ENCODE data around the gene CNST.
"Not testable (repeated sequence)": the region's sequence is repeated elsewhere in the genome, so short reads cannot be mapped to it uniquely, and the experiment has no call there.

The CNST gene

GRCh38 chr1:246680190-246680589, 113.9 kb downstream of the CNST start:
- DNase-seq = no peak

- no peak for DNase-seq
These were observed 114.5 kb downstream of the CNST start for GRCh38 chr1:246680696-246681130.

- DNase-seq = no peak
These were observed 115.9 kb downstream of the CNST start for GRCh38 chr1:246681900-246682895.

GRCh38 chr1:246683521-246683920, 117.3 kb downstream of the CNST start:
- DNase-seq = no peak

GRCh38 chr1:246687002-246687401, 120.7 kb downstream of the CNST start:
- DNase-seq = no peak

GRCh38 chr1:246689409-246690008, 123.3 kb downstream of the CNST start:
- DNase-seq = peak in 3 of 5 experiments; percentile 8 to 67 (median 18)

GRCh38 chr1:246690100-246690499, 123.8 kb downstream of the CNST start:
- no peak for DNase-seq

GRCh38 chr1:246691622-246692495, 125.6 kb downstream of the CNST start:
- no peak for DNase-seq

- DNase-seq = not testable (repeated sequence)
These were observed 128.1 kb downstream of the CNST start for GRCh38 chr1:246694213-246694895.

GRCh38 chr1:246695136-246695535, 128.9 kb downstream of the CNST start:
- DNase-seq = no peak

GRCh38 chr1:246695666-246696065, 129.4 kb downstream of the CNST start:
- DNase-seq = no peak

- DNase-seq = no peak
These were observed 132.3 kb downstream of the CNST start for GRCh38 chr1:246698466-246699094.

GRCh38 chr1:246699095-246699735, 133.0 kb downstream of the CNST start:
- peak; percentile 38 to 89 (median 68) for DNase-seq

GRCh38 chr1:246703581-246703980, 137.3 kb downstream of the CNST start:
- DNase-seq = no peak

- DNase-seq = peak in 1 of 5 experiments; percentile 30
These were observed 139.1 kb downstream of the CNST start for GRCh38 chr1:246705368-246705767.

GRCh38 chr1:246708166-246708565, 141.9 kb downstream of the CNST start:
- peak in 1 of 5 experiments; percentile 43 for DNase-seq

GRCh38 chr1:246709196-246709595, 142.9 kb downstream of the CNST start:
- no peak for DNase-seq

GRCh38 chr1:246709835-246710234, 143.6 kb downstream of the CNST start:
- no peak for DNase-seq

- no peak for DNase-seq
These were observed 145.3 kb downstream of the CNST start for GRCh38 chr1:246711548-246712003.

GRCh38 chr1:246712428-246712827, 146.2 kb downstream of the CNST start:
- not testable (repeated sequence) for DNase-seq

Measured in T-helper 2 cell (primary cell).